Embryonic facial prominence (tissue), 1 donor: ENCODE results near the gene SYT12.

Experiments
- DNase-seq: peaks from one replicate; pipeline ENCODE4 v3.0.0-alpha.2; 2016; ENCODE audit errors: extremely low spot score

SYT12 gene

DNA sequence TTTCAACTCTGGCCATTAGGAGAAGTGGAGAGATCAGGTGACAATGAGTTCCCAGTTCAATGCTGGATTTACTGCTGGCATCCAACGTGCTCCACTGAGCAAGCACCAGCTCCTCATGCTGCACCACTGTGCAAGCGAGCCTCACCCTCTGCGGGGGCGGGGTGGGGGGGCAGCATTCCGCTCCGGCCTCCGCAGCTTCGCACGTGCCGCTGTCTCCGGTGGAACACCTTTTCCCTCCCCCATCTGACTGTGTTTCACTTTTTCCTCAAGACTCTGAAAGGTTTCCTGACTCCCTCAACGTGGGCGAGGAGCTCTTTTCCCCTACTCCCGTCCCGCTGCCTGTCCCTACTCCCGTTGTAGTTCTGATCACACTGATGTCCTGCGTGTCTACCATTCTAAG is 32.9 kb downstream of the SYT12 start:
- DNase-seq: no peak

GRCh38 chr11:67056267-67057204 is 33.6 kb downstream of the SYT12 start, which contains the start of gene RHOD:
TSS of gene RHOD (plus strand) at chr11:67056847. CDS start at chr11:67056903, 56 bp downstream.
- no peak for DNase-seq

DNA sequence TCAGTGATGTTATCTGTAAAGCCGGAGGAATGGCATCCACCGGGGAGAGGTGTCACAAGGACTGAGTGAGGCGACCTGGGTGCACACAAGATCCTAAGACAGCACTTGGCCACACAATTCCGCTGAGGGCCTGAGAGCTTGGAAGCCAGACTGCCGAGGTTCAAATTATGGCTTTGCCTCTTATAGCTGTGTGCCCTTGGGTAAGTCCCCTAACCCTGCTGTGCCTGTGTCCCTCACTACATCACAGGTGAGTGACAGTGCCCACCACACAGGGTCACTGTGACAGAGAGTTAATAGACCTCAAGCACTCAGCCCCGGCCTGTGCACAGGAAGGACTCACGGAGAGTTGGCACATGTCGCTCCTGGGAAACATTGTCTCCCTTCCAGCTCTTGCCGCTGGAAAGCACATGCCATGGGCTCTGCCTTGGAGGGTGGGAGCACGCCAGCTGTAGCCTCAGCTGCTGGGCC is 34.3 kb downstream of the SYT12 start:
- DNase-seq: no peak

- no peak for DNase-seq
These were observed 35.6 kb downstream of the SYT12 start for GRCh38 chr11:67058506-67058905.

GRCh38 chr11:67059671-67060070 is 36.7 kb downstream of the SYT12 start:
- DNase-seq: no peak

- no peak for DNase-seq
These were observed 37.2 kb downstream of the SYT12 start for GRCh38 chr11:67060111-67060522.

- DNase-seq: no peak
These were observed 39.8 kb downstream of the SYT12 start for GRCh38 chr11:67062526-67063373.

GRCh38 chr11:67066333-67066709 is 43.4 kb downstream of the SYT12 start:
- DNase-seq: no peak

- no peak for DNase-seq
These were observed 48.7 kb downstream of the SYT12 start for GRCh38 chr11:67071420-67072284.

DNA sequence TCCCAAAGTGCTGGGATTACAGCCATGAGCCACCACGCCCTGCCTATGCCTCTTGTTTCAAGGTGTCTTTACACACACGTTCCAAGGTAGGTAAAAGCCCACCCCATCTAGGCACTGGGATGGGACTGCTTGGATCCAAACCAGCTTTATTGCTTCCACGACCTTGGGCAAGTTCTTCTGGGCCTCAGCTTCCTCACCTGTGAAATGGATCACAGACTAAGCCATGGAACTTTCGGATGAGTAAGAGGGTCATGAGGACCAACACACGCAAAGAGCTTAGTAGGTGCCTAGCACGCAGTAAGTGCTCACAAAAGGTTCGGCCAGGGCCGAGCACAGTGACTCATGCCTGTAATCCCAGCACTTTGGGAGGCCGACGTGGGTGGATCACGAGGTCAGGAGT is 49.4 kb downstream of the SYT12 start:
- DNase-seq: no peak

GRCh38 chr11:67073908-67074307 is 51.0 kb downstream of the SYT12 start:
- no peak for DNase-seq

GRCh38 chr11:67076202-67076601 is 53.3 kb downstream of the SYT12 start:
- no peak for DNase-seq

- no peak for DNase-seq
These were observed 56.3 kb downstream of the SYT12 start for GRCh38 chr11:67079065-67079705.

GRCh38 chr11:67082071-67082791 is 59.3 kb downstream of the SYT12 start:
- no peak for DNase-seq

- DNase-seq: no peak
These were observed 60.9 kb downstream of the SYT12 start for GRCh38 chr11:67083786-67084366.

GRCh38 chr11:67085617-67086016 is 62.7 kb downstream of the SYT12 start:
- DNase-seq: no peak

GRCh38 chr11:67090717-67091116 is 67.8 kb downstream of the SYT12 start:
- DNase-seq: no peak

- DNase-seq: no peak
These were observed 72.2 kb downstream of the SYT12 start for GRCh38 chr11:67095214-67095507.

DNA sequence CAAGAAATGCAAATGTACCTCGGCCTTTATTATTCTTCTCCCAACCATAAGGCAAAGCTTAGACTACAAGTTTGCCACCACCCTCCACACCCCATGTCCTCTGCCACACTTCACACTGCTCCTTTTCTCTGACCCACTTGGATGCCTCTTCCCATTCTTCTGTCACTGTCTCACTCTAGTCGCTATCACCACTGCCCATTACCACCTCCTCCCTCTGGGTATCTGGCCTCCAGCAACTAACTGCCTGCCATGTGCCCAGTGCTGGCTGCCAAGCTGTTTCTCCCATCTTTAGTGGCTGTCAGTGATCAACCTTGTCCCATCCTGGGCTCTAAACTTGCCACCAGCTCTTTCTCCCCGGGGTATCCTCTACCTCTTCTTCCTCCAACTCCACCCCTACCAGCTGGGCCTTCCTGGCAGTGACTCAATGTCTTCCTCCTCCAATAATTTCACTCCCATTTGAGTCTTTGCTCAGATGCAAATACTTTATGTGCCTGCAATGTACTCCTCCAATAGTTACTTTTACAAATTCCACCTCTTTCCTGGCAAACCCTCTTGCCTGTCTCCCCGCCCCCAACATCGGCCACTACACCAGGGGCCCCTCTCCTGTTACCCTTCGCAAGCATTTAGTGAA is 76.0 kb downstream of the SYT12 start:
- no peak for DNase-seq
